OCI-LY3 (cell line): ENCODE measurements around the gene EMSY.

Source experiments
- CTCF ChIP-seq: fragments of 200-600, 300-600 bp; sonication (generic); IDR thresholded peaks from 2 replicates; pipeline ENCODE4 v1.5.1; 2014; ENCODE audit warnings: antibody characterized with exemption, low read length, low read depth
- EZH2phosphoT487 ChIP-seq: fragments of 200-600 bp; shearing (Covaris generic); IDR thresholded peaks from 2 replicates; pipeline ENCODE4 v1.6.1; 2018; ENCODE audit warnings: antibody characterized with exemption, mixed run types, low read depth

DNA sequence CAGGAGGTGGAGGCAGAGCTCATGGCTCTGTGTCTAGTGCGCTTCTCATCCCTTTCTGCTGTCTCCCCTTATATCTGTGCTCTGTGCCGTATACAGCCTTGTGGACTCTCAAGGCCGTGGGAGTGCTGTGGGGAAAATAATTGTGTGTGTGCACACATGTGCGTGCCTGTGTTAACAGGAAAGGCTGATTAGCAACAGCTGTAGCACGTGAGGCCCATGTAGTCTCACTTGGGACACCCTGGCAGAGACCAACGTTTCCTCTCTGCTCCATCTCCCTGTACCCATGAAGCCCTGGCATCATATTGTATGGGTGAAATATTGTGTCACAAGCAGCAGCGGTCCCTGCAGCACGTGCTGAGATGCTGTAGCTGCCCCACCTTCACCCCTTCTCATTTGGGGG is 116.4 kb downstream of the EMSY start:
- TF ChIP-seq CTCF (no peak), EZH2phosphoT487 (no peak)
